ENCODE data around the gene CYB561D2. TPM values are rescaled to one million over a fixed set of nuclear protein-coding genes. Genes with fewer than 3 reads are reported as not detected.

The CYB561D2 gene
- total RNA-seq, 1 experiment from 2014 or later, result 16.8 TPM

GRCh38 chr3:50390508-50391224 lies 40.0 kb downstream of the CYB561D2 start:
- Histone ChIP-seq H4K8ac (replicated peaks; ENCODE audit: insufficient read length, low read depth, low read length) (no peak overlapping the region), H3K18ac (ENCODE audit: insufficient read length, low read depth, low read length) (no peak overlapping the region), H2BK20ac (ENCODE audit: low read depth, low read length, poor library complexity, severe bottlenecking) (no peak overlapping the region), H3K23me2 (ENCODE audit: insufficient read length, low read depth, low read length, poor library complexity, severe bottlenecking) (no peaks in the 10 kb centered on the region), H3K79me1 (ENCODE audit: insufficient read depth, low read depth, low read length, poor library complexity, severe bottlenecking) (no peaks in the 10 kb centered on the region), H3T11ph (ENCODE audit: low read length) (no peak overlapping the region), H3K27ac (ENCODE audit: insufficient read length, low read depth, low read length) (no peak overlapping the region), H4K91ac (ENCODE audit: insufficient read length, low read depth, low read length) (no peak overlapping the region), H3K9me3 (ENCODE audit: control insufficient read depth, low read depth, low read length) (no peaks in the 10 kb centered on the region), H3K4me1 (ENCODE audit: insufficient read depth, low read length) (no peaks in the 10 kb centered on the region), H3K9ac (ENCODE audit: extremely low read depth, insufficient read length, low read length) (no peak overlapping the region), H3K4ac (ENCODE audit: low read depth, low read length) (no peak overlapping the region), H2AFZ (ENCODE audit: low read length) (no peak overlapping the region), H4K5ac (ENCODE audit: insufficient read length, low read depth, low read length) (no peak overlapping the region), H3K14ac (ENCODE audit: insufficient read depth, low read length) (no peak overlapping the region; the same call in 1 of the 2 replicates), H2BK5ac (ENCODE audit: insufficient read length, low read length) (no peak overlapping the region), H2BK12ac (ENCODE audit: insufficient read length, low read depth, low read length) (no peak overlapping the region), H2AK5ac (ENCODE audit: insufficient read length, low read length) (no peak overlapping the region), H3K79me2 (ENCODE audit: insufficient read depth, low read length) (no peaks in the 10 kb centered on the region), H3K27me3 (ENCODE audit: insufficient read depth, low read length) (no peaks in the 10 kb centered on the region), H4K20me1 (ENCODE audit: control insufficient read depth, insufficient read depth, insufficient read length) (peaks cover 2% of the 10 kb centered on the region), H2BK120ac (ENCODE audit: low read depth, low read length, poor library complexity, severe bottlenecking) (no peak overlapping the region), H3K23ac (ENCODE audit: insufficient read length, low read depth, low read length) (no peak overlapping the region), H3K56ac (ENCODE audit: insufficient read length, low read depth, low read length) (no peak overlapping the region), H3K4me2 (ENCODE audit: insufficient read depth, insufficient read length, low read length) (no peak overlapping the region), H2BK15ac (ENCODE audit: low read depth, low read length) (no peak overlapping the region)
- peaks cover 2% of the 10 kb centered on the region for H3K27me3 Mint-ChIP-seq (ENCODE audit: low read depth)
- H3K27ac Mint-ChIP-seq, result no peak overlapping the region; a peak in 1 of 7 replicates
- H3K4me3 Mint-ChIP-seq, result no peak overlapping the region
- no peak for DNase-seq
- 0 out of 7 replicates have a peak, but pooled peaks cover 0 to 4% (median 0%) of the 10 kb centered on the region in 3 experiments for H3K36me3 Mint-ChIP-seq (ENCODE audit: insufficient read depth in 1 of 3, low read depth in 3 of 3)
- H3K4me1 Mint-ChIP-seq, result 0 out of 4 replicates have a peak, but pooled peaks cover 0 to 6% of the 10 kb centered on the region in 2 experiments
- no peaks in the 10 kb centered on the region for H3K9me3 Mint-ChIP-seq
- no CpG with 5 or more reads among the region's 12 CpGs for WGBS (ENCODE audit: extremely low coverage, insufficient read length, low lambda C conversion rate)
- TF ChIP-seq, protein P1, sequence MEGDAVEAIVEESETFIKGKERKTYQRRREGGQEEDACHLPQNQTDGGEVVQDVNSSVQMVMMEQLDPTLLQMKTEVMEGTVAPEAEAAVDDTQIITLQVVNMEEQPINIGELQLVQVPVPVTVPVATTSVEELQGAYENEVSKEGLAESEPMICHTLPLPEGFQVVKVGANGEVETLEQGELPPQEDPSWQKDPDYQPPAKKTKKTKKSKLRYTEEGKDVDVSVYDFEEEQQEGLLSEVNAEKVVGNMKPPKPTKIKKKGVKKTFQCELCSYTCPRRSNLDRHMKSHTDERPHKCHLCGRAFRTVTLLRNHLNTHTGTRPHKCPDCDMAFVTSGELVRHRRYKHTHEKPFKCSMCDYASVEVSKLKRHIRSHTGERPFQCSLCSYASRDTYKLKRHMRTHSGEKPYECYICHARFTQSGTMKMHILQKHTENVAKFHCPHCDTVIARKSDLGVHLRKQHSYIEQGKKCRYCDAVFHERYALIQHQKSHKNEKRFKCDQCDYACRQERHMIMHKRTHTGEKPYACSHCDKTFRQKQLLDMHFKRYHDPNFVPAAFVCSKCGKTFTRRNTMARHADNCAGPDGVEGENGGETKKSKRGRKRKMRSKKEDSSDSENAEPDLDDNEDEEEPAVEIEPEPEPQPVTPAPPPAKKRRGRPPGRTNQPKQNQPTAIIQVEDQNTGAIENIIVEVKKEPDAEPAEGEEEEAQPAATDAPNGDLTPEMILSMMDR (conservative IDR thresholded peaks at IDR 0.05), result no peak

Data from H9 (cell line).